Right lobe of liver (tissue), 6 donors: ENCODE data around the gene CD7. TPM values are rescaled to one million over a fixed set of nuclear protein-coding genes. Genes with fewer than 3 reads are reported as not detected.
A peak's percentile ranks its signal among the peaks of the same experiment; 100 is the strongest.

Experiments used
- ATAC-seq, 4 donors: fragments of 200-7000 bp; cut with Tn5 transposase; one replicate each; pipeline ENCODE4 v1.9.1; 2020; ENCODE audit warnings: mild to moderate bottlenecking in 4 of 4, moderate library complexity in 4 of 4
- DNase-seq, 3 donors: peaks; one replicate each; pipeline ENCODE4 v3.0.0-alpha.2; 2020
- H3K27ac ChIP-seq, 3 donors: fragments of 200-600 bp; one replicate each; pipeline ENCODE4 v1.8.0; 2022
- H3K27me3 ChIP-seq, 2 donors: fragments of 200-600 bp; one replicate each; pipeline ENCODE4 v1.8.0; 2022
- H3K36me3 ChIP-seq, 4 donors: fragments of 200-600 bp; sonication (generic) in 1 of 4; one replicate each; pipeline versions ENCODE4 v1.5.1 to v1.8.0; 2017 to 2022; ENCODE audit warnings: control low read depth in 1 of 4
- H3K4me1 ChIP-seq, 4 donors: fragments of 200-600 bp; sonication (generic) in 1 of 4; one replicate each; pipeline versions ENCODE4 v1.5.1 to v1.8.0; 2017 to 2022; ENCODE audit warnings: control low read depth in 1 of 4
- H3K4me3 ChIP-seq, 3 donors: fragments of 200-600 bp; one replicate each; pipeline ENCODE4 v1.8.0; 2022
- H3K9me3 ChIP-seq, 4 donors: fragments of 200-600 bp; sonication (generic) in 1 of 4; one replicate each; pipeline versions ENCODE4 v1.5.1 to v1.8.0; 2017 to 2022; ENCODE audit warnings: control low read depth in 1 of 4
- CTCF ChIP-seq, 4 donors: fragments of 200-600 bp in 3 of 4; fragments of 450-650 bp in 1 of 4; IDR thresholded peaks; one replicate each; pipeline versions ENCODE4 v1.5.1 to v1.8.0; 2016 to 2022; ENCODE audit warnings: antibody characterized with exemption in 4 of 4, mild to moderate bottlenecking in 2 of 4
- POLR2A ChIP-seq: fragments of 450-650 bp; IDR thresholded peaks from one replicate; pipeline ENCODE4 v1.6.1; 2017; ENCODE audit warnings: antibody characterized with exemption, mild to moderate bottlenecking
- WGBS: methylation state at CpG from one replicate; pipeline ENCODE4 v1.1.6; 2018; ENCODE audit warnings: low coverage, low lambda C conversion rate; ENCODE audit not compliant: insufficient coverage; ENCODE audit errors: missing lambda C conversion rate; 5-methylcytosine and 5-hydroxymethylcytosine counted together
- intact Hi-C, 2 donors: fragments of 100-400 bp; cut with DNase I; formaldehyde crosslinking; loops; one replicate each; pipeline versions ENCODE4 v1.11.2 to v1.14.1; 2022
- total RNA-seq, 6 experiments: library from RNA; depleted of rRNA in 2 of 6; stranded (reverse); fragments of >200 nt in 2 of 6; fragmentation: NEBNext Ultra II Directional in 3 of 6; extraction: Animal tissue kit (Norgen Biotek cat#: 25700) in 3 of 6; gene quantifications; one replicate each; pipeline versions ENCODE4 v1.1.0 to v1.2.4, GENCODE V29; 2016 to 2023
- donor health status: DM: no; HTN: yes; CAD: no.
- donor health status: DM: no; HTN: no; CAD: no.
- donor health status: DM: no; HTN: no; CAD: no.
- donor health status: DM: no; HTN: yes; CAD: no.
- donor health status: DM: no; HTN: yes; CAD: no.

CD7 gene
- total RNA-seq, 6 experiments from 2014 or later: 0.31 to 3.2 (median 1.3) TPM

GRCh38 chr17:82267575-82268379 is 49.6 kb downstream of the CD7 start:
- WGBS: 5% methylated on average over 11 of the region's 21 CpGs
- H3K27ac ChIP-seq: peak overlapping the region; percentile 75 to 93 (median 86)
- no peaks in the 10 kb centered on the region for H3K9me3 ChIP-seq
- ATAC-seq (peak; percentile 87 to 94 (median 92)), DNase-seq (peak; percentile 95 to 98 (median 97))
- no peaks in the 10 kb centered on the region for H3K27me3 ChIP-seq
- no peak for TF ChIP-seq CTCF (IDR thresholded peaks at IDR 0.05)
- peak overlapping the region in 1 of 3 donors; percentile 26 for H3K4me3 ChIP-seq
- peaks cover 5 to 34% (median 20%) of the 10 kb centered on the region in 4 donors for H3K36me3 ChIP-seq
- intact Hi-C loops: no loop called here
- H3K4me1 ChIP-seq: peaks cover 0 to 55% (median 28%) of the 10 kb centered on the region in 4 donors

DNA sequence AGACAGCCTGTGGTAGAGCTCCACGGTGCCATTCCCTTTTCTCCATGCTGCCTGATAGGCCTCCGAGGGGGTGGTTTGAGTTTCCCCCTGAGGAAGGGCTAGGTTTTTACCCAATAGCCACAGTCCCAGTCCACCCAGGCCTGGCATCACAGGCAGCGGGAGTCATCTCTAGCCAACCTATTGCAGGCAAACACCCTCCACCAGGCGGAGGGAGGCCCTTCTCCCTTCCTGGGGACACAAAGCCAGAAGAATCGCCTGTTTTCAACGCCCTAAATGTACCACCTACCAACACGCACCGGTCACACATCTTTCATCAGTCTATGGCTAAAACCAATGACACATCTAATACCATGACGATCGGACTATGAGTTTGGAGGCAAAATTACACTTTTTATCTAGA is 51.3 kb downstream of the CD7 start:
- 66% methylated on average over 6 of the region's 10 CpGs for WGBS
- Histone ChIP-seq H3K9me3 (no peaks in the 10 kb centered on the region), H3K36me3 (peaks cover 5 to 50% (median 27%) of the 10 kb centered on the region in 4 donors), H3K27ac (peak overlapping the region in 2 of 3 donors; percentile 75 to 93), H3K4me1 (peaks cover 0 to 48% (median 22%) of the 10 kb centered on the region in 4 donors), H3K27me3 (no peaks in the 10 kb centered on the region), H3K4me3 (no peak overlapping the region)
- ATAC-seq (no peak), DNase-seq (no peak)
- intact Hi-C loops: no loop called here
- no peak for TF ChIP-seq POLR2A
- TF ChIP-seq CTCF (IDR thresholded peaks at IDR 0.05): no peak

Other genes starting within 250 kb of the CD7 start
- 100 to 1,000 TPM in 4 of 6 experiments, 10 to 100 TPM in 2; 76.5 to 290 (median 217) TPM for gene FASN, start 219.4 kb downstream of the CD7 start, total RNA-seq
- 10 to 100 TPM; 10.1 to 37.4 (median 17.2) TPM for gene CCDC57, start 104.8 kb downstream of the CD7 start, total RNA-seq
- 10 to 100 TPM in 2 of 6 experiments, 1 to 10 TPM in 4; 4.1 to 34.0 (median 7.3) TPM for gene SLC16A3, start 88.6 kb downstream of the CD7 start, total RNA-seq
- 10 to 100 TPM; 32.7 to 73.0 (median 45.9) TPM for gene CSNK1D, start 43.9 kb downstream of the CD7 start, total RNA-seq
- gene SECTM1, start 16.2 kb upstream of the CD7 start, total RNA-seq: 1 to 10 TPM; 3.9 to 7.4 (median 5.8) TPM
- gene TEX19, start 41.6 kb upstream of the CD7 start, total RNA-seq: not detected
- gene UTS2R, start 54.2 kb upstream of the CD7 start, total RNA-seq: not detected
- 10 to 100 TPM in 5 of 6 experiments, 1 to 10 TPM in 1; 9.6 to 30.4 (median 20.2) TPM for gene HEXD, start 100.7 kb upstream of the CD7 start, total RNA-seq
- gene OGFOD3, start 101.0 kb upstream of the CD7 start, total RNA-seq: 10 to 100 TPM; 13.5 to 23.4 (median 16.2) TPM
- 10 to 100 TPM; 29.4 to 82.4 (median 46.4) TPM for gene CYBC1, start 133.1 kb upstream of the CD7 start, total RNA-seq
- 10 to 100 TPM in 5 of 6 experiments, 1 to 10 TPM in 1; 9.3 to 48.6 (median 21.8) TPM for gene NARF, start 141.1 kb upstream of the CD7 start, total RNA-seq
- gene FOXK2, start 202.1 kb upstream of the CD7 start, total RNA-seq: 10 to 100 TPM; 14.1 to 20.5 (median 16.1) TPM